Measurements from ENCODE around the gene PRR5L. TPM values are rescaled to one million over a fixed set of nuclear protein-coding genes. Genes with fewer than 3 reads are reported as not detected.

Gene PRR5L
- polyA plus RNA-seq, 3 donors = 3.5 to 16.0 (median 7.4) TPM

DNA sequence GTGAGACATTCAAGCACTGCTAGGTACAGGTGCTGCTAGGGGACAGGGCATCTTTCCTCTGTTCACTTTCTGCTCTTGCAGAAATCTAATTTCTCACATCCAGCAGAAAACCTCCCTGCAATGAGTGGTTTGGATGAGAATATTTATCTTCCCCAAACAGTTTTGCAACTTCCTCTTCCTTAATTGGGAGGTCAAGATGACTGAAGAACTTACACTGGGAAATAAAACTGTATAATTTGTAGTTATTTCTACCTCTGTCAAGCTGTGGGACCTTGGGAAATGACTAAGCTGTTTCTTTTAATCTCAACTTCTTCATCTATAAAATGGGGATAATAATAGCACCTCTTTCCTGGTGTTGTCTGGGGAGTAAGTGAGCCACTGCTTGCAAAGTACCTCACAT is 69.8 kb downstream of the PRR5L start:
- Histone ChIP-seq H3K4me1 (ENCODE audit: control insufficient read depth in 1 of 2, insufficient read depth in 2 of 2, low read length in 2 of 2) (peaks cover 48 to 59% of the 10 kb centered on the region in 2 donors), H3K4me3 (replicated peaks in 1 of 3; ENCODE audit: low read depth in 2 of 3, low read length in 3 of 3) (peak overlapping the region in 1 of 3 experiments; percentile 36), H3K9me3 (replicated peaks in 1 of 2; ENCODE audit: control insufficient read depth in 1 of 2, insufficient read depth in 1 of 2, low read length in 2 of 2) (no peaks in the 10 kb centered on the region), H3K4me2 (replicated peaks; ENCODE audit: extremely low read depth, low read length, poor library complexity, severe bottlenecking) (peak overlapping the region; percentile 40), H4K20me1 (ENCODE audit: insufficient read depth, low read length) (no peaks in the 10 kb centered on the region), H3K27ac (ENCODE audit: low read depth in 1 of 2, low read length in 2 of 2) (peak overlapping the region in 1 of 2 donors; percentile 46), H3K9ac (ENCODE audit: insufficient read depth, low read length, poor library complexity, severe bottlenecking) (no peak overlapping the region), H3K79me2 (ENCODE audit: insufficient read depth, low read length) (no peaks in the 10 kb centered on the region), H3K36me3 (replicated peaks in 1 of 2; ENCODE audit: control insufficient read depth in 1 of 2, insufficient read depth in 2 of 2, low read length in 2 of 2) (no peaks in the 10 kb centered on the region), H3K27me3 (ENCODE audit: control insufficient read depth in 2 of 2, insufficient read depth in 2 of 2, low read length in 2 of 2) (no peaks in the 10 kb centered on the region), H2AFZ (ENCODE audit: insufficient read depth, low read depth, low read length, poor library complexity, severe bottlenecking) (no peak overlapping the region)
- H3K36me3 Mint-ChIP-seq = peaks cover 0 to 3% of the 10 kb centered on the region in 2 donors
- peaks cover 56% of the 10 kb centered on the region for H3K4me1 Mint-ChIP-seq
- intact Hi-C loops (cut with micrococcal nuclease) = loop anchor here (10.0 kb wide), 2 partner anchors 71 to 89 kb away; partner anchors contain the start of gene PRR5L (in 1 of the 2)
- no peaks in the 10 kb centered on the region for H3K9me3 Mint-ChIP-seq
- DNase-seq = peak; percentile 55 to 70 (median 60)
- peak overlapping the region; percentile 2 to 88 (median 74) for H3K27ac Mint-ChIP-seq
- H3K4me3 Mint-ChIP-seq = no peak overlapping the region
- TF ChIP-seq, protein P1, sequence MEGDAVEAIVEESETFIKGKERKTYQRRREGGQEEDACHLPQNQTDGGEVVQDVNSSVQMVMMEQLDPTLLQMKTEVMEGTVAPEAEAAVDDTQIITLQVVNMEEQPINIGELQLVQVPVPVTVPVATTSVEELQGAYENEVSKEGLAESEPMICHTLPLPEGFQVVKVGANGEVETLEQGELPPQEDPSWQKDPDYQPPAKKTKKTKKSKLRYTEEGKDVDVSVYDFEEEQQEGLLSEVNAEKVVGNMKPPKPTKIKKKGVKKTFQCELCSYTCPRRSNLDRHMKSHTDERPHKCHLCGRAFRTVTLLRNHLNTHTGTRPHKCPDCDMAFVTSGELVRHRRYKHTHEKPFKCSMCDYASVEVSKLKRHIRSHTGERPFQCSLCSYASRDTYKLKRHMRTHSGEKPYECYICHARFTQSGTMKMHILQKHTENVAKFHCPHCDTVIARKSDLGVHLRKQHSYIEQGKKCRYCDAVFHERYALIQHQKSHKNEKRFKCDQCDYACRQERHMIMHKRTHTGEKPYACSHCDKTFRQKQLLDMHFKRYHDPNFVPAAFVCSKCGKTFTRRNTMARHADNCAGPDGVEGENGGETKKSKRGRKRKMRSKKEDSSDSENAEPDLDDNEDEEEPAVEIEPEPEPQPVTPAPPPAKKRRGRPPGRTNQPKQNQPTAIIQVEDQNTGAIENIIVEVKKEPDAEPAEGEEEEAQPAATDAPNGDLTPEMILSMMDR (IDR thresholded peaks at IDR 0.05) = no peak
- peaks cover 2 to 12% (median 3%) of the 10 kb centered on the region in 3 donors for H3K27me3 Mint-ChIP-seq (ENCODE audit: low read depth in 3 of 3)

DNA sequence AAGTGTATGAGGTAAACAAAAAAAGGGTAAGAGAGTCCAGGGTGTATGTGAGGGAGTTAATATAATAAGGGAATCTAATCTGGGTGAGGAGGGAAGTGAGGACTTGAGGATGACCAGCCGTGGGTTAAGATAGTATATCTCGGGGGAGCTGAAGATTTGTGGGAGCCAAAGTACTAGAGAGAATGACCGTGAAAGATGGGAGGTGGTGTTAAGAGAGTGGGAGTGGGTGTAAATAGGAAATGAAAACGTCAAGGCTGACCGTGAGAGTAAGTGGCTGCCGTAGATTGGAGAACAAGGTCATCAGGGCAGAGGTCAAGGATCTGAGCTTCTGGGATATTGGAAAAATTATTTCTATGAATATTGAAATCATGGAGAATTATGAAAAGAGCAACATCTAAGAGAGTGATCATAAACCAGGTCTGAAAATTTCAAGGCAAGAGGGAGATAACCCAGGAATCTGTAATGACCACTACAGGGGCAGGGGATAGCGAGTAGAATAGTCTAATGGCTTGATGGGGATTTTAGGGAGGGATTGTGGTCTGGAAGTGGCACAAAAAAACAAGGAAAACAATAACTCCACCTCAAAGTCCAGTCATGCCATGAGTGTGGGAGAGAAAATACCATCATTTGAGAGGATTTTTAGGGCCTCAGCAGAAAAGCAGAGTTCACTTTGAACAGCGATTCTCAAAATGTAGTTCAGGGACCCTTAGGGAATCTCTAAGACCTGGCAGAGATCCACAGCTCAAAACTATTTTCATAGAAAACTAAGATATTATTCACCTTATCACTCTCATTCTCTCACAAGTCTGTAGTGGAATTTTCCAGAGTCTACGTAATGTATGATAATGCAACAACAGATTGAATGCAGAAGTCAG is 72.0 kb downstream of the PRR5L start:
- Histone ChIP-seq H4K20me1 (ENCODE audit: insufficient read depth, low read length) (no peaks in the 10 kb centered on the region), H3K4me2 (replicated peaks; ENCODE audit: extremely low read depth, low read length, poor library complexity, severe bottlenecking) (no peak overlapping the region), H3K36me3 (replicated peaks in 1 of 2; ENCODE audit: control insufficient read depth in 1 of 2, insufficient read depth in 2 of 2, low read length in 2 of 2) (no peaks in the 10 kb centered on the region), H3K27me3 (ENCODE audit: control insufficient read depth in 2 of 2, insufficient read depth in 2 of 2, low read length in 2 of 2) (no peaks in the 10 kb centered on the region), H3K9ac (ENCODE audit: insufficient read depth, low read length, poor library complexity, severe bottlenecking) (no peak overlapping the region), H3K79me2 (ENCODE audit: insufficient read depth, low read length) (no peaks in the 10 kb centered on the region), H3K4me1 (ENCODE audit: control insufficient read depth in 1 of 2, insufficient read depth in 2 of 2, low read length in 2 of 2) (peaks cover 33 to 46% of the 10 kb centered on the region in 2 donors), H3K4me3 (replicated peaks in 1 of 3; ENCODE audit: low read depth in 2 of 3, low read length in 3 of 3) (no peak overlapping the region), H2AFZ (ENCODE audit: insufficient read depth, low read depth, low read length, poor library complexity, severe bottlenecking) (no peak overlapping the region), H3K9me3 (replicated peaks in 1 of 2; ENCODE audit: control insufficient read depth in 1 of 2, insufficient read depth in 1 of 2, low read length in 2 of 2) (no peaks in the 10 kb centered on the region), H3K27ac (ENCODE audit: low read depth in 1 of 2, low read length in 2 of 2) (no peak overlapping the region)
- WGBS (ENCODE audit: insufficient coverage) = 66% methylated on average over 6 of the region's 9 CpGs
- Mint-ChIP-seq H3K27me3 (ENCODE audit: low read depth in 3 of 3) (peaks cover 3 to 6% (median 5%) of the 10 kb centered on the region in 3 donors), H3K4me1 (peaks cover 45% of the 10 kb centered on the region), H3K4me3 (peak overlapping the region in 1 of 2 donors; percentile 28), H3K36me3 (peaks cover 0 to under 1% of the 10 kb centered on the region in 2 donors), H3K9me3 (no peaks in the 10 kb centered on the region), H3K27ac (no peak overlapping the region)
- TF ChIP-seq, protein P1 (IDR thresholded peaks at IDR 0.05) = no peak
- intact Hi-C loops (cut with micrococcal nuclease) = loop anchor here (10.0 kb wide), 2 partner anchors 73 to 87 kb away; partner anchors contain the start of gene PRR5L (in 1 of the 2)
- no peak for DNase-seq

Data from CD14-positive monocyte (primary cell).